Stimulated activated naive CD8-positive, alpha-beta T cell treated with anti-CD3 and anti-CD28 coated beads, Interleukin-15, amount 100 ng/mL, for 72 hours (primary cell): Measurements from ENCODE around the gene DENND1B.

Experiments used
- ATAC-seq: fragments of 150-1000 bp; cut with Tn5 transposase; 2 replicates; pipeline ENCODE4 v1.10.0; 2021; ENCODE audit warnings: mild to moderate bottlenecking, moderate library complexity
- DNase-seq, 2 donors: peaks; one replicate each; pipeline ENCODE4 v3.0.0; 2021 to 2022
- H3K27ac Mint-ChIP-seq, 2 donors: one replicate each; pipeline ENCODE4 v1.8.0; 2022; ENCODE audit warnings: mild to moderate bottlenecking in 2 of 2, mixed read lengths in 2 of 2, moderate library complexity in 2 of 2
- H3K27me3 Mint-ChIP-seq: one replicate; pipeline ENCODE4 v1.8.0; 2022; ENCODE audit warnings: mixed read lengths
- H3K4me1 Mint-ChIP-seq: one replicate; pipeline ENCODE4 v1.8.0; 2022; ENCODE audit warnings: mild to moderate bottlenecking, mixed read lengths
- H3K4me3 Mint-ChIP-seq, 2 donors: one replicate each; pipeline ENCODE4 v1.8.0; 2022; ENCODE audit warnings: mild to moderate bottlenecking in 2 of 2, mixed read lengths in 2 of 2, moderate library complexity in 1 of 2
- H3K9me3 Mint-ChIP-seq, 2 donors: one replicate each; pipeline ENCODE4 v1.8.0; 2022; ENCODE audit warnings: mixed read lengths in 2 of 2

Gene DENND1B

GRCh38 chr1:197688233-197688632, 87.0 kb downstream of the DENND1B start:
- no peak for ATAC-seq
- H3K27ac Mint-ChIP-seq = no peak overlapping the region
- DNase-seq = no peak
- H3K9me3 Mint-ChIP-seq = peaks cover 9 to 15% of the 10 kb centered on the region in 2 donors
- no peak overlapping the region for H3K4me3 Mint-ChIP-seq
- H3K27me3 Mint-ChIP-seq = no peaks in the 10 kb centered on the region
- H3K4me1 Mint-ChIP-seq = peaks cover 11% of the 10 kb centered on the region

GRCh38 chr1:197686702-197687355, 88.5 kb downstream of the DENND1B start:
- Mint-ChIP-seq H3K4me3 (no peak overlapping the region), H3K4me1 (peaks cover 6% of the 10 kb centered on the region), H3K27ac (peak overlapping the region in 1 of 2 donors; percentile 28), H3K9me3 (peaks cover 9 to 15% of the 10 kb centered on the region in 2 donors), H3K27me3 (no peaks in the 10 kb centered on the region)
- ATAC-seq = no peak
- no peak for DNase-seq

GRCh38 chr1:197686231-197686630, 89.0 kb downstream of the DENND1B start:
- DNase-seq (no peak), ATAC-seq (no peak)
- Mint-ChIP-seq H3K4me3 (no peak overlapping the region), H3K4me1 (peaks cover 6% of the 10 kb centered on the region), H3K9me3 (peaks cover 9 to 15% of the 10 kb centered on the region in 2 donors), H3K27ac (no peak overlapping the region), H3K27me3 (no peaks in the 10 kb centered on the region)

- Mint-ChIP-seq H3K4me3 (no peak overlapping the region), H3K9me3 (peaks cover 9 to 15% of the 10 kb centered on the region in 2 donors), H3K27ac (no peak overlapping the region), H3K27me3 (no peaks in the 10 kb centered on the region), H3K4me1 (peaks cover 6% of the 10 kb centered on the region)
- ATAC-seq = no peak
- no peak for DNase-seq
These were observed 89.5 kb downstream of the DENND1B start for GRCh38 chr1:197685785-197686184.

- peaks cover 4 to 11% of the 10 kb centered on the region in 2 donors for H3K9me3 Mint-ChIP-seq
- ATAC-seq = no peak
- H3K27ac Mint-ChIP-seq = peak overlapping the region in 1 of 2 donors; percentile 17
- no peak for DNase-seq
- no peak overlapping the region for H3K4me3 Mint-ChIP-seq
- no peaks in the 10 kb centered on the region for H3K27me3 Mint-ChIP-seq
- peaks cover 6% of the 10 kb centered on the region for H3K4me1 Mint-ChIP-seq
These were observed 91.3 kb downstream of the DENND1B start for GRCh38 chr1:197683895-197684553.

GRCh38 chr1:197683280-197683679, 92.0 kb downstream of the DENND1B start:
- Mint-ChIP-seq H3K4me1 (peaks cover 6% of the 10 kb centered on the region), H3K9me3 (peaks cover 0 to 4% of the 10 kb centered on the region in 2 donors), H3K27ac (no peak overlapping the region), H3K4me3 (no peak overlapping the region), H3K27me3 (no peaks in the 10 kb centered on the region)
- ATAC-seq (no peak), DNase-seq (no peak)

- Mint-ChIP-seq H3K9me3 (no peaks in the 10 kb centered on the region), H3K27me3 (no peaks in the 10 kb centered on the region), H3K4me3 (no peak overlapping the region), H3K27ac (no peak overlapping the region), H3K4me1 (no peaks in the 10 kb centered on the region)
- no peak for DNase-seq
- no peak for ATAC-seq
These were observed 95.0 kb downstream of the DENND1B start for GRCh38 chr1:197680311-197680710.

GRCh38 chr1:197677752-197678295, 97.5 kb downstream of the DENND1B start:
- DNase-seq (no peak), ATAC-seq (no peak)
- Mint-ChIP-seq H3K27me3 (no peaks in the 10 kb centered on the region), H3K4me1 (no peaks in the 10 kb centered on the region), H3K4me3 (no peak overlapping the region), H3K27ac (no peak overlapping the region), H3K9me3 (no peaks in the 10 kb centered on the region)

- H3K4me1 Mint-ChIP-seq = no peaks in the 10 kb centered on the region
These were observed 98.0 kb downstream of the DENND1B start for GRCh38 chr1:197677313-197677712.

GRCh38 chr1:197675583-197676208, 99.6 kb downstream of the DENND1B start:
- no peaks in the 10 kb centered on the region for H3K9me3 Mint-ChIP-seq
- no peak for ATAC-seq
- no peaks in the 10 kb centered on the region for H3K27me3 Mint-ChIP-seq
- no peaks in the 10 kb centered on the region for H3K4me1 Mint-ChIP-seq
- H3K27ac Mint-ChIP-seq = no peak overlapping the region
- H3K4me3 Mint-ChIP-seq = no peak overlapping the region
- no peak for DNase-seq

More at GRCh38 chr1:197677313-197677712, 98.0 kb downstream of the DENND1B start:
- DNase-seq (no peak), ATAC-seq (no peak)
- H3K27me3 Mint-ChIP-seq = no peaks in the 10 kb centered on the region
- no peaks in the 10 kb centered on the region for H3K9me3 Mint-ChIP-seq
- no peak overlapping the region for H3K27ac Mint-ChIP-seq
- H3K4me3 Mint-ChIP-seq = no peak overlapping the region

GRCh38 chr1:197674286-197674685, 101.0 kb downstream of the DENND1B start:
- no peaks in the 10 kb centered on the region for H3K9me3 Mint-ChIP-seq
- no peaks in the 10 kb centered on the region for H3K27me3 Mint-ChIP-seq
- ATAC-seq (no peak), DNase-seq (no peak)
- no peak overlapping the region for H3K4me3 Mint-ChIP-seq
- H3K4me1 Mint-ChIP-seq = no peaks in the 10 kb centered on the region
- no peak overlapping the region for H3K27ac Mint-ChIP-seq

GRCh38 chr1:197673292-197673691, 102.0 kb downstream of the DENND1B start:
- Mint-ChIP-seq H3K4me3 (no peak overlapping the region), H3K27ac (no peak overlapping the region), H3K4me1 (no peaks in the 10 kb centered on the region), H3K27me3 (no peaks in the 10 kb centered on the region), H3K9me3 (no peaks in the 10 kb centered on the region)
- DNase-seq (no peak), ATAC-seq (no peak)

- no peaks in the 10 kb centered on the region for H3K9me3 Mint-ChIP-seq
- H3K4me1 Mint-ChIP-seq = no peaks in the 10 kb centered on the region
- DNase-seq = no peak
- no peaks in the 10 kb centered on the region for H3K27me3 Mint-ChIP-seq
- no peak overlapping the region for H3K4me3 Mint-ChIP-seq
- ATAC-seq = no peak
- no peak overlapping the region for H3K27ac Mint-ChIP-seq
These were observed 102.9 kb downstream of the DENND1B start for GRCh38 chr1:197672347-197672746.

GRCh38 chr1:197671920-197672319, 103.4 kb downstream of the DENND1B start:
- no peaks in the 10 kb centered on the region for H3K4me1 Mint-ChIP-seq
- H3K4me3 Mint-ChIP-seq = no peak overlapping the region
- ATAC-seq (no peak), DNase-seq (no peak)
- no peaks in the 10 kb centered on the region for H3K27me3 Mint-ChIP-seq
- no peaks in the 10 kb centered on the region for H3K9me3 Mint-ChIP-seq
- no peak overlapping the region for H3K27ac Mint-ChIP-seq

GRCh38 chr1:197671140-197671539, 104.1 kb downstream of the DENND1B start:
- DNase-seq (no peak), ATAC-seq (no peak)
- Mint-ChIP-seq H3K4me3 (no peak overlapping the region), H3K4me1 (no peaks in the 10 kb centered on the region), H3K27me3 (no peaks in the 10 kb centered on the region), H3K9me3 (no peaks in the 10 kb centered on the region), H3K27ac (no peak overlapping the region)

- no peak overlapping the region for H3K4me3 Mint-ChIP-seq
- ATAC-seq (no peak), DNase-seq (no peak)
- peaks cover 4% of the 10 kb centered on the region for H3K4me1 Mint-ChIP-seq
- no peak overlapping the region for H3K27ac Mint-ChIP-seq
- no peaks in the 10 kb centered on the region for H3K9me3 Mint-ChIP-seq
- no peaks in the 10 kb centered on the region for H3K27me3 Mint-ChIP-seq
These were observed 108.5 kb downstream of the DENND1B start for GRCh38 chr1:197666769-197667285.
